HG03460 (cell line): Measurements from ENCODE around the gene PPP6R2.
"Not testable (repeated sequence)": the region's sequence is repeated elsewhere in the genome, so short reads cannot be mapped to it uniquely, and the experiment has no call there.

ENCODE experiments used
- ATAC-seq: cut with Tn5 transposase; IDR thresholded peaks from one replicate; pipeline ENCODE4 v1.9.1; 2021; ENCODE audit not compliant: unreplicated experiment

PPP6R2 gene

GRCh38 chr22:50397371-50398060, 54.4 kb downstream of the PPP6R2 start:
- not testable (repeated sequence) for ATAC-seq

- ATAC-seq: no peak
Measured at GRCh38 chr22:50398831-50399648, 55.9 kb downstream of the PPP6R2 start.

- no peak for ATAC-seq
Measured at GRCh38 chr22:50399751-50400331, 56.7 kb downstream of the PPP6R2 start.

- no peak for ATAC-seq
Measured at GRCh38 chr22:50400406-50400805, 57.3 kb downstream of the PPP6R2 start.

GRCh38 chr22:50400931-50401330, 57.8 kb downstream of the PPP6R2 start:
- ATAC-seq: no peak

- no peak for ATAC-seq
Measured at GRCh38 chr22:50401907-50402306, 58.8 kb downstream of the PPP6R2 start.

GRCh38 chr22:50403701-50404101, 60.6 kb downstream of the PPP6R2 start:
- no peak for ATAC-seq

- ATAC-seq: no peak
Measured at GRCh38 chr22:50406416-50407170, 63.5 kb downstream of the PPP6R2 start.

GRCh38 chr22:50408311-50408710, 65.2 kb downstream of the PPP6R2 start:
- ATAC-seq: no peak

GRCh38 chr22:50408954-50409353, 65.8 kb downstream of the PPP6R2 start:
- ATAC-seq: not testable (repeated sequence)

GRCh38 chr22:50414476-50415248, 71.5 kb downstream of the PPP6R2 start:
- ATAC-seq: no peak

GRCh38 chr22:50415426-50415825, 72.3 kb downstream of the PPP6R2 start:
- no peak for ATAC-seq

GRCh38 chr22:50416996-50417395, 73.9 kb downstream of the PPP6R2 start:
- ATAC-seq: no peak

- ATAC-seq: no peak
Measured at GRCh38 chr22:50417411-50418210, 74.5 kb downstream of the PPP6R2 start.

- no peak for ATAC-seq
Measured at GRCh38 chr22:50418624-50419023, 75.5 kb downstream of the PPP6R2 start.

- ATAC-seq: no peak
Measured at GRCh38 chr22:50419116-50419515, 76.0 kb downstream of the PPP6R2 start.

GRCh38 chr22:50420015-50420414, 76.9 kb downstream of the PPP6R2 start:
- ATAC-seq: no peak

GRCh38 chr22:50420581-50420980, 77.5 kb downstream of the PPP6R2 start:
- ATAC-seq: no peak

GRCh38 chr22:50422046-50422445, 78.9 kb downstream of the PPP6R2 start:
- no peak for ATAC-seq
